ENCODE results near the gene SULF2. TPM values are rescaled to one million over a fixed set of nuclear protein-coding genes. Genes with fewer than 3 reads are reported as not detected.

Gene SULF2
- total and polyA plus RNA-seq, 2 of the 13 experiments (the other 11 are each of a cell fraction or from before 2014, with no cell fraction given), result 7.2 to 50.9 TPM

DNA sequence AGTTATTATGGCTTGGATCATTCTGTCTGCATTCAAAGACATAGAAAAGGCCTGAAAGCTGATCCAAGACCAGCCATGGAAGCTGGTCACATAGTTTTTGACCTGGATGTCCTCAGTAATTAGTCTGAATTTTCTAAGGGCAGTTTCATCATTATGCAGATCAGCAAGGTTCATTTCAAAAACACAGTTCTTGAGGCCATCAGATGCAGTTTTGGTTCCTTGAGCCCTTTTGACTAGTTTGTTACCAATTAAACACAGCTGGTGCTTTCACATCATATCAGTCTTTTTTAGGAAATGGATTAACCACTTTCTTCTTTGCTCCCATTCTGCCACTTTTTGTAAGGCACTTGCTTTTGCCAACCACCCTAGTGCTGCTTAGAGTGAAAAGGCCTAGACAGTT lies 154.2 kb downstream of the SULF2 start (continued):
- no peak for TF ChIP-seq SMAD1 (CRISPR knock-in tag; IDR thresholded peaks at IDR 0.05; ENCODE audit: borderline replicate concordance, low read depth)
- TF ChIP-seq ZFYVE20 (CRISPR knock-in tag; IDR thresholded peaks at IDR 0.05; ENCODE audit: borderline replicate concordance, low read depth), result no peak
- TF ChIP-seq KLF15 (CRISPR knock-in tag; IDR thresholded peaks at IDR 0.05; ENCODE audit: borderline replicate concordance), result no peak
- no peak for TF ChIP-seq MEIS1 (CRISPR knock-in tag; IDR thresholded peaks at IDR 0.05; ENCODE audit: borderline replicate concordance)
- TF ChIP-seq DNMT3B (CRISPR knock-in tag; conservative IDR thresholded peaks at IDR 0.05), result no peak
- no peak for TF ChIP-seq ZSCAN9 (CRISPR knock-in tag; IDR thresholded peaks at IDR 0.05; ENCODE audit: borderline replicate concordance)
- no peak for TF ChIP-seq NR2F6 (IDR thresholded peaks at IDR 0.05)
- TF ChIP-seq NR2F6 (CRISPR knock-in tag; IDR thresholded peaks at IDR 0.05), result no peak
- no peak for TF ChIP-seq ZNF841 (CRISPR knock-in tag; IDR thresholded peaks at IDR 0.05; ENCODE audit: borderline replicate concordance)
- no peak for TF ChIP-seq KDM3A (CRISPR knock-in tag; IDR thresholded peaks at IDR 0.05; ENCODE audit: low read depth)
- TF ChIP-seq RFX5 (IDR thresholded peaks at IDR 0.05; ENCODE audit: low read depth, low read length), result no peak

DNA sequence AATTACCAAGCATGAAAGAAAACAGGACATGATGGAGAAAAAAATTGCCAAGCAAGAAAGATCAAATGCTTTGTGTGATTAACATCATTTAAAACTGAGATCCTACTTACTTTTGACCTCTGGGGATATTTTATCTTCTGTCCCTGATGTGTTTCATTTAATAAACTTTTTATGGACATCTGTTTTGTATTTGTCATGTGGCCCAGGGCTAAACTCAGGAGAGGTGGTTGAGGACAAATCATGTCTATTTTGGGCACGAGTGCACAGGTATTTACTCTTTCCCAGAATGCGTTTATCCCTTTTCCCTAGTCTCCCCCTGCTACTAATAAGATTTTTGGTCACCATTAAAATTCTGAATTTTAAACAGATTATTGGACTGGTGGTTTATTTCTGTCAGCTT lies 155.4 kb downstream of the SULF2 start:
- intact Hi-C loops (cut with micrococcal nuclease; ENCODE audit: unreplicated experiment), result no loop called here
- no TSS peak for BruUV-seq (replicated peaks)
- Histone ChIP-seq H3K36me3 (replicated peaks in 1 of 2; ENCODE audit: control insufficient read depth in 1 of 2, insufficient read depth in 2 of 2, low read length in 2 of 2) (peaks cover 24 to 85% of the 10 kb centered on the region in 2 experiments), H3K27me3 (ENCODE audit: control insufficient read depth in 1 of 2, insufficient read depth in 2 of 2, low read length in 2 of 2) (no peaks in the 10 kb centered on the region), H3K9ac (ENCODE audit: insufficient read depth, low read depth, low read length) (no peak overlapping the region), H3K4me3 (replicated peaks in 1 of 3; ENCODE audit: insufficient read depth in 1 of 3, low read depth in 2 of 3, low read length in 3 of 3) (no peak overlapping the region), H3K27ac (ENCODE audit: extremely low read length, insufficient read depth, low read length) (no peak overlapping the region), H3K4me2 (ENCODE audit: low read depth, low read length) (no peak overlapping the region), H2AFZ (ENCODE audit: low read length) (no peak overlapping the region), H3K9me3 (ENCODE audit: low read length) (no peaks in the 10 kb centered on the region), H3K4me1 (ENCODE audit: insufficient read depth, low read length) (no peaks in the 10 kb centered on the region), H4K20me1 (ENCODE audit: insufficient read depth, low read length) (no peaks in the 10 kb centered on the region), H3K79me2 (ENCODE audit: insufficient read depth, low read length) (no peaks in the 10 kb centered on the region)
- ATAC-seq, result no peak
- in situ Hi-C loops (cut with HindIII; ENCODE audit: extremely low pct_ligation_motif_present, low pct_unique_long_range_greater_than_20kb), result loop anchor here (10.0 kb wide), 1 partner anchor 435 kb away; no protein-coding TSS in a partner anchor
- DNase-seq (ENCODE audit: low spot score), result no peak
- FAIRE-seq, result no peak
- TF ChIP-seq, protein P1, sequence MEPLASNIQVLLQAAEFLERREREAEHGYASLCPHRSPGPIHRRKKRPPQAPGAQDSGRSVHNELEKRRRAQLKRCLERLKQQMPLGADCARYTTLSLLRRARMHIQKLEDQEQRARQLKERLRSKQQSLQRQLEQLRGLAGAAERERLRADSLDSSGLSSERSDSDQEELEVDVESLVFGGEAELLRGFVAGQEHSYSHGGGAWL (CRISPR knock-in tag; IDR thresholded peaks at IDR 0.05), result no peak
- TF ChIP-seq ZNF619 (CRISPR knock-in tag; IDR thresholded peaks at IDR 0.05), result no peak
- TF ChIP-seq REPIN1 (CRISPR knock-in tag; IDR thresholded peaks at IDR 0.05; ENCODE audit: borderline replicate concordance, low read depth), result no peak
- TF ChIP-seq, protein P2, sequence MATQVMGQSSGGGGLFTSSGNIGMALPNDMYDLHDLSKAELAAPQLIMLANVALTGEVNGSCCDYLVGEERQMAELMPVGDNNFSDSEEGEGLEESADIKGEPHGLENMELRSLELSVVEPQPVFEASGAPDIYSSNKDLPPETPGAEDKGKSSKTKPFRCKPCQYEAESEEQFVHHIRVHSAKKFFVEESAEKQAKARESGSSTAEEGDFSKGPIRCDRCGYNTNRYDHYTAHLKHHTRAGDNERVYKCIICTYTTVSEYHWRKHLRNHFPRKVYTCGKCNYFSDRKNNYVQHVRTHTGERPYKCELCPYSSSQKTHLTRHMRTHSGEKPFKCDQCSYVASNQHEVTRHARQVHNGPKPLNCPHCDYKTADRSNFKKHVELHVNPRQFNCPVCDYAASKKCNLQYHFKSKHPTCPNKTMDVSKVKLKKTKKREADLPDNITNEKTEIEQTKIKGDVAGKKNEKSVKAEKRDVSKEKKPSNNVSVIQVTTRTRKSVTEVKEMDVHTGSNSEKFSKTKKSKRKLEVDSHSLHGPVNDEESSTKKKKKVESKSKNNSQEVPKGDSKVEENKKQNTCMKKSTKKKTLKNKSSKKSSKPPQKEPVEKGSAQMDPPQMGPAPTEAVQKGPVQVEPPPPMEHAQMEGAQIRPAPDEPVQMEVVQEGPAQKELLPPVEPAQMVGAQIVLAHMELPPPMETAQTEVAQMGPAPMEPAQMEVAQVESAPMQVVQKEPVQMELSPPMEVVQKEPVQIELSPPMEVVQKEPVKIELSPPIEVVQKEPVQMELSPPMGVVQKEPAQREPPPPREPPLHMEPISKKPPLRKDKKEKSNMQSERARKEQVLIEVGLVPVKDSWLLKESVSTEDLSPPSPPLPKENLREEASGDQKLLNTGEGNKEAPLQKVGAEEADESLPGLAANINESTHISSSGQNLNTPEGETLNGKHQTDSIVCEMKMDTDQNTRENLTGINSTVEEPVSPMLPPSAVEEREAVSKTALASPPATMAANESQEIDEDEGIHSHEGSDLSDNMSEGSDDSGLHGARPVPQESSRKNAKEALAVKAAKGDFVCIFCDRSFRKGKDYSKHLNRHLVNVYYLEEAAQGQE (IDR thresholded peaks at IDR 0.05; ENCODE audit: borderline replicate concordance in 1 of 2, low read depth in 1 of 2, low read length in 2 of 2), result no peak
- no peak for TF ChIP-seq ZNF883 (CRISPR knock-in tag; IDR thresholded peaks at IDR 0.05; ENCODE audit: not compliant biosample characterization)
- TF ChIP-seq ZNF24 (IDR thresholded peaks at IDR 0.05), result no peak
- no peak for TF ChIP-seq ZBTB7A (CRISPR knock-in tag; IDR thresholded peaks at IDR 0.05)
- no peak for TF ChIP-seq HOXD1 (CRISPR knock-in tag; IDR thresholded peaks at IDR 0.05)
- no peak for TF ChIP-seq FOXA1 (IDR thresholded peaks at IDR 0.05)
- no peak for TF ChIP-seq FOXA1 (CRISPR knock-in tag; IDR thresholded peaks at IDR 0.05)
- TF ChIP-seq PPARG (CRISPR knock-in tag; conservative IDR thresholded peaks at IDR 0.05), result no peak
- no peak for TF ChIP-seq ZNF282 (IDR thresholded peaks at IDR 0.05; ENCODE audit: partially characterized antibody)
- POLR2A ChIA-PET, result no interaction called here
- CTCF ChIA-PET (ENCODE audit: low intra/inter-chr PET ratio, low total read pairs), result no interaction called here
- 96% methylated on average over 2 of the region's 2 CpGs for WGBS (ENCODE audit: low lambda C conversion rate)

All from HepG2 (cell line).